ENCODE results near the gene TMCO2.

Gene TMCO2

GRCh38 chr1:40300651-40301050, 52.9 kb downstream of the TMCO2 start:
- H3K9me2 ChIP-seq (replicated peaks; ENCODE audit: insufficient read depth, low read length) = no peaks in the 10 kb centered on the region
- H3K27me3 ChIP-seq (replicated peaks; ENCODE audit: insufficient read depth, low read length) = no peaks in the 10 kb centered on the region
- no peak overlapping the region for H3K9ac ChIP-seq (ENCODE audit: low read length)
- H4K20me1 ChIP-seq (ENCODE audit: insufficient read depth, low read length) = no peaks in the 10 kb centered on the region
- TF ChIP-seq CTCF (IDR thresholded peaks at IDR 0.05; ENCODE audit: low read length) = no peak
- TF ChIP-seq EZH2 (optimal IDR thresholded peaks at IDR 0.05; ENCODE audit: low read depth, low read length) = no peak
- no peak for TF ChIP-seq EZH2phosphoT487 (IDR thresholded peaks at IDR 0.05; ENCODE audit: low read length)
- H3K27ac ChIP-seq (ENCODE audit: low read length) = no peak overlapping the region
- no peak overlapping the region for H2AFZ ChIP-seq (ENCODE audit: low read length)
- no peaks in the 10 kb centered on the region for H3F3A ChIP-seq (ENCODE audit: insufficient read depth, low read length)
- DNase-seq = no peak
- no peak overlapping the region for H3K4me2 ChIP-seq (ENCODE audit: low read depth, low read length)
- H3K4me3 ChIP-seq (ENCODE audit: low read length) = no peak overlapping the region
- no peaks in the 10 kb centered on the region for H3K79me2 ChIP-seq (ENCODE audit: low read length)
- H3K36me3 ChIP-seq (replicated peaks; ENCODE audit: insufficient read depth, low read length) = no peaks in the 10 kb centered on the region
- H3K4me1 ChIP-seq (ENCODE audit: low read length) = no peaks in the 10 kb centered on the region
- H3K9me3 ChIP-seq (replicated peaks; ENCODE audit: insufficient read depth, low read length) = no peaks in the 10 kb centered on the region

- no peak for DNase-seq
- H3F3A ChIP-seq (ENCODE audit: insufficient read depth, low read length) = no peaks in the 10 kb centered on the region
- H3K4me3 ChIP-seq (ENCODE audit: low read length) = no peak overlapping the region
- H3K79me2 ChIP-seq (ENCODE audit: low read length) = no peaks in the 10 kb centered on the region
- H3K9ac ChIP-seq (ENCODE audit: low read length) = no peak overlapping the region
- no peak for TF ChIP-seq EZH2phosphoT487 (IDR thresholded peaks at IDR 0.05; ENCODE audit: low read length)
- TF ChIP-seq EZH2 (optimal IDR thresholded peaks at IDR 0.05; ENCODE audit: low read depth, low read length) = no peak
- TF ChIP-seq CTCF (IDR thresholded peaks at IDR 0.05; ENCODE audit: low read length) = no peak
- H3K36me3 ChIP-seq (replicated peaks; ENCODE audit: insufficient read depth, low read length) = no peaks in the 10 kb centered on the region
- H4K20me1 ChIP-seq (ENCODE audit: insufficient read depth, low read length) = no peaks in the 10 kb centered on the region
- no peaks in the 10 kb centered on the region for H3K27me3 ChIP-seq (replicated peaks; ENCODE audit: insufficient read depth, low read length)
- H3K4me1 ChIP-seq (ENCODE audit: low read length) = no peaks in the 10 kb centered on the region
- no peak overlapping the region for H2AFZ ChIP-seq (ENCODE audit: low read length)
- no peaks in the 10 kb centered on the region for H3K9me2 ChIP-seq (replicated peaks; ENCODE audit: insufficient read depth, low read length)
- no peak overlapping the region for H3K4me2 ChIP-seq (ENCODE audit: low read depth, low read length)
- H3K9me3 ChIP-seq (replicated peaks; ENCODE audit: insufficient read depth, low read length) = no peaks in the 10 kb centered on the region
- no peak overlapping the region for H3K27ac ChIP-seq (ENCODE audit: low read length)
Observed at GRCh38 chr1:40301066-40301465, 53.3 kb downstream of the TMCO2 start.
